ENCODE data around the gene VWA3B.

DNA sequence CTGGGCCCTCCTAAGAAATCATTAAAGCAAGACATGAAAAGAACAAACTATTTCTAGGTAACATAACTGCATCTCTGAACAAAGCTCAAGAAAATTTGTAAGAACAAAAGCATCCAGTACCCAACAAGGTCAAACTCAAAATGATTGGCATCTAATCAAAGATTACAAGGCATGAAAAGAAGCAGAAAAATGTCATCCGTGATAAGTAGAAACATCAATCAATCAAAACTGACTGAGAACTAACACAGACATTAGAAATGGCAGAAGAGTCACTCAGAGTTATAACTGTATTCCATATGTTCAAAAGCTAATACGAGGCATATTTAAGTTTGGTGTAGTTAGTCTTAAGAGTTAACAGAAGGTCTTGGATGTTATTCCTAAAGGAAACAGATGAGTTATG is 80.9 kb downstream of the VWA3B start:
- no peak for TF ChIP-seq BHLHE40 (IDR thresholded peaks at IDR 0.05; ENCODE audit: low read depth, low read length)
- TF ChIP-seq, protein P1, sequence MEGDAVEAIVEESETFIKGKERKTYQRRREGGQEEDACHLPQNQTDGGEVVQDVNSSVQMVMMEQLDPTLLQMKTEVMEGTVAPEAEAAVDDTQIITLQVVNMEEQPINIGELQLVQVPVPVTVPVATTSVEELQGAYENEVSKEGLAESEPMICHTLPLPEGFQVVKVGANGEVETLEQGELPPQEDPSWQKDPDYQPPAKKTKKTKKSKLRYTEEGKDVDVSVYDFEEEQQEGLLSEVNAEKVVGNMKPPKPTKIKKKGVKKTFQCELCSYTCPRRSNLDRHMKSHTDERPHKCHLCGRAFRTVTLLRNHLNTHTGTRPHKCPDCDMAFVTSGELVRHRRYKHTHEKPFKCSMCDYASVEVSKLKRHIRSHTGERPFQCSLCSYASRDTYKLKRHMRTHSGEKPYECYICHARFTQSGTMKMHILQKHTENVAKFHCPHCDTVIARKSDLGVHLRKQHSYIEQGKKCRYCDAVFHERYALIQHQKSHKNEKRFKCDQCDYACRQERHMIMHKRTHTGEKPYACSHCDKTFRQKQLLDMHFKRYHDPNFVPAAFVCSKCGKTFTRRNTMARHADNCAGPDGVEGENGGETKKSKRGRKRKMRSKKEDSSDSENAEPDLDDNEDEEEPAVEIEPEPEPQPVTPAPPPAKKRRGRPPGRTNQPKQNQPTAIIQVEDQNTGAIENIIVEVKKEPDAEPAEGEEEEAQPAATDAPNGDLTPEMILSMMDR (conservative IDR thresholded peaks at IDR 0.05; ENCODE audit: low read depth, low read length) = no peak
- no peak for TF ChIP-seq RAD21 (IDR thresholded peaks at IDR 0.05; ENCODE audit: low read length)
- no peak for TF ChIP-seq RFX5 (IDR thresholded peaks at IDR 0.05; ENCODE audit: low read depth, low read length)
- TF ChIP-seq, protein P2, sequence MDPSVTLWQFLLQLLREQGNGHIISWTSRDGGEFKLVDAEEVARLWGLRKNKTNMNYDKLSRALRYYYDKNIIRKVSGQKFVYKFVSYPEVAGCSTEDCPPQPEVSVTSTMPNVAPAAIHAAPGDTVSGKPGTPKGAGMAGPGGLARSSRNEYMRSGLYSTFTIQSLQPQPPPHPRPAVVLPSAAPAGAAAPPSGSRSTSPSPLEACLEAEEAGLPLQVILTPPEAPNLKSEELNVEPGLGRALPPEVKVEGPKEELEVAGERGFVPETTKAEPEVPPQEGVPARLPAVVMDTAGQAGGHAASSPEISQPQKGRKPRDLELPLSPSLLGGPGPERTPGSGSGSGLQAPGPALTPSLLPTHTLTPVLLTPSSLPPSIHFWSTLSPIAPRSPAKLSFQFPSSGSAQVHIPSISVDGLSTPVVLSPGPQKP (IDR thresholded peaks at IDR 0.05; ENCODE audit: borderline replicate concordance, low read depth, low read length) = no peak
- no peak for TF ChIP-seq MAFK (IDR thresholded peaks at IDR 0.05; ENCODE audit: low read depth, low read length)
- TF ChIP-seq POLR2A (IDR thresholded peaks at IDR 0.05; ENCODE audit: low read depth, low read length) = no peak
- TF ChIP-seq FOS (IDR thresholded peaks at IDR 0.05; ENCODE audit: low read depth, low read length) = no peak

Measured in IMR-90 (cell line).